Skeletal muscle satellite cell (primary cell): ENCODE data around the gene PGR. TPM values are rescaled to one million over a fixed set of nuclear protein-coding genes. Genes with fewer than 3 reads are reported as not detected.

Experiments
- H3K27me3 ChIP-seq: 2 replicates; pipeline ENCODE4 v1.7.0; 2013; ENCODE audit warnings: low read length; ENCODE audit not compliant: control insufficient read depth, insufficient read depth
- H3K36me3 ChIP-seq: 2 replicates; pipeline ENCODE4 v1.7.0; 2013; ENCODE audit warnings: mild to moderate bottlenecking, control low read depth, low read length; ENCODE audit not compliant: insufficient read depth
- H3K4me1 ChIP-seq: 2 replicates; pipeline ENCODE4 v1.7.0; 2013; ENCODE audit warnings: low read length; ENCODE audit not compliant: control insufficient read depth, insufficient read depth
- H3K4me2 ChIP-seq: 2 replicates; pipeline ENCODE4 v1.7.0; 2013; ENCODE audit warnings: mild to moderate bottlenecking, low read length
- H3K4me3 ChIP-seq: 2 replicates; pipeline ENCODE4 v1.7.0; 2013; ENCODE audit warnings: low read length
- H3K9ac ChIP-seq: 2 replicates; pipeline ENCODE4 v1.7.0; 2013; ENCODE audit warnings: mild to moderate bottlenecking, low read depth, low read length, moderate library complexity
- H3K9me3 ChIP-seq: replicated peaks from 2 replicates; pipeline ENCODE4 v1.7.0; 2013; ENCODE audit warnings: mild to moderate bottlenecking, control low read depth, low read length
- total RNA-seq: library from RNA; depleted of rRNA; stranded (reverse); fragments of >200 nt; gene quantifications from 2 replicates; pipeline ENCODE4 v1.2.3, GENCODE V29; 2012; rRNA removed

PGR gene
- under 0.01 TPM in 2 replicates for total RNA-seq

- peak within 1 kb of the TSS; percentile 80 for H3K4me2 ChIP-seq
- H3K27me3 ChIP-seq: peaks cover 69% of the 10 kb centered on the region
- H3K9me3 ChIP-seq: no peaks in the 10 kb centered on the region
- H3K4me1 ChIP-seq: peaks cover 19% of the 10 kb centered on the region
- H3K4me3 ChIP-seq: no peak within 1 kb of the TSS
- no peak within 1 kb of the TSS for H3K9ac ChIP-seq
- H3K36me3 ChIP-seq: no peaks in the 10 kb centered on the region
These were observed at the start of gene PGR for GRCh38 chr11:101129203-101129943. Gene PGR, minus strand, starts transcription at chr11:101129813. Its CDS starts 743 bp downstream, at chr11:101129070.

- H3K4me1 ChIP-seq: no peaks in the 10 kb centered on the region
- no peaks in the 10 kb centered on the region for H3K9me3 ChIP-seq
- no peak overlapping the region for H3K9ac ChIP-seq
- no peak overlapping the region for H3K4me2 ChIP-seq
- no peaks in the 10 kb centered on the region for H3K36me3 ChIP-seq
- H3K27me3 ChIP-seq: no peaks in the 10 kb centered on the region
- no peak overlapping the region for H3K4me3 ChIP-seq
These were observed 46.8 kb upstream of the PGR start for GRCh38 chr11:101176381-101176780.

GRCh38 chr11:101169944-101170343 lies 40.3 kb upstream of the PGR start:
- H3K4me1 ChIP-seq: no peaks in the 10 kb centered on the region
- H3K9ac ChIP-seq: no peak overlapping the region
- H3K4me2 ChIP-seq: no peak overlapping the region
- no peak overlapping the region for H3K4me3 ChIP-seq
- no peaks in the 10 kb centered on the region for H3K36me3 ChIP-seq
- H3K27me3 ChIP-seq: no peaks in the 10 kb centered on the region
- H3K9me3 ChIP-seq: no peaks in the 10 kb centered on the region

DNA sequence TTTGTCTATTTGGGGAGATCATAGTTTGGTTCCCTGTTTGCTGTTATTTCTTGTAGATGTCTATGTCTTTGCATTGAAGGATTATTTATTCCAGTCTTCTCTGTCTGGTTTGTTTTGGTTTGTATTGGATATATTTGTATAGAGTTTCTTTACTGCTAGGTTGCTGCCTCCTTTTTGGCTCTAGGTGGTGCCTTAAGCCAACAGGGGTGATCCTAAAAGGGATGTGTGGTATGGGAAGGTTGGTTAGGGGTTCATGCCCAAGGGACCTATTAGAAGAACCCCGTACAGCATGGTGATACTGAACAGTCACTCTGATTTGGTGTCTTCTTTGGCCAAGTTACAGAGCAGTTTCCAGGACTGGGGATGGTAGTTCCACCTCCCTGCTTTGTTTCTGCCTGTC lies 36.4 kb upstream of the PGR start:
- Histone ChIP-seq H3K27me3 (no peaks in the 10 kb centered on the region), H3K9ac (no peak overlapping the region), H3K4me1 (no peaks in the 10 kb centered on the region), H3K4me2 (no peak overlapping the region), H3K36me3 (no peaks in the 10 kb centered on the region), H3K4me3 (no peak overlapping the region), H3K9me3 (no peaks in the 10 kb centered on the region)

DNA sequence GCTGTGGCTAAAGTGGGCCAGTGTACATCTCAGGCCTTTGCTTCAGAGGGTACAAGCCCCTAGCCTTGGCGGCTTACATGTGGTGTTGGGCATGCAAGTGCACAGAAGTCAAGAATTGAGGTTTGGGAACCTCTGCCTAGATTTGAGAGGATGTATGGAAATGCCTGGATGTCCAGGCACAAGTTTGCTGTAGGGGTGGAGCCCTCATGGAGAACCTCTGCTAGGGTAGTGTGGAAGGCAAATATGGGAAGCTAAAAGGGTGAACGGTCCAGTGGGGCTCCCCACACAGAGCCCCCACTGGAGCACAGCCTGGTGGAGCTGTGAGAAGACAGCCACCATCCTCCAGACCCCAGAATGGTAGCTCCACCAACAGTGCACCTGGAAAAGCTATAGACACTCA lies 28.5 kb upstream of the PGR start:
- no peaks in the 10 kb centered on the region for H3K27me3 ChIP-seq
- H3K4me3 ChIP-seq: no peak overlapping the region
- H3K9ac ChIP-seq: no peak overlapping the region
- no peaks in the 10 kb centered on the region for H3K36me3 ChIP-seq
- H3K4me2 ChIP-seq: no peak overlapping the region
- H3K9me3 ChIP-seq: no peaks in the 10 kb centered on the region
- no peaks in the 10 kb centered on the region for H3K4me1 ChIP-seq

DNA sequence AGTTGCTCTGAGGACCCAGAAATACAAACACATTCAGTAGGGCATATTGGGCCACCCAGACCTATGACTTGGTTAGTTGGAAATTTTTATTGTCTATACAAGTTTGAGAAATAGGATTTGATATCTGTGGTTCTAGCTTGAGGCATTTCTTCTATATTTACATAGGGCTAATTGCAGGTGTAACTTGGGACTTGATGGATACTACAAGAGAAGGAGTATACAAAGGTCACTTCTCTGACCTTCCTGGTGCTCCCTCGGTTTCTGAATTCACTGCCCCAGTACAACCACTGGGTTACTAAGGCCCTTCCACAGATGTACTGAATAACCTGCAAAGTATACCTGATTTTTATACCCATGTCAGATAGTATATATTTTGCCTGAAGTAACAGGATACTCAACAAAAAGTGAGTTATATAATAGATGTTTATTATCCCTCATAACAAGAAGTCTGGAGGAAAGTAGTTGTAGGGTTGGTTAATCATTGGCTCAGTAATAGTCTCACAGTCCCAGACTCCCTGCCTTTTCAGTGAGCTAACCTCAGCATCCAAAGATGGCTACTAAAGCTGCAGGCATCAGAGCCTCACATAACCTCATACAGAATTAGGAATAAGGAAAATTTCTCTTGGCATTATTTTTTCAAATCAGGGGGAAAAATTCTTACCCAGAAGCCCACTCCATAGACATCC lies 8.8 kb upstream of the PGR start:
- H3K36me3 ChIP-seq: no peaks in the 10 kb centered on the region
- H3K4me2 ChIP-seq: no peak overlapping the region
- H3K27me3 ChIP-seq: no peaks in the 10 kb centered on the region
- H3K9me3 ChIP-seq: no peaks in the 10 kb centered on the region
- no peak overlapping the region for H3K4me3 ChIP-seq
- H3K9ac ChIP-seq: no peak overlapping the region
- no peaks in the 10 kb centered on the region for H3K4me1 ChIP-seq

- H3K27me3 ChIP-seq: peaks cover 43% of the 10 kb centered on the region
These were observed 3.6 kb upstream of the PGR start for GRCh38 chr11:101133190-101133589.

DNA sequence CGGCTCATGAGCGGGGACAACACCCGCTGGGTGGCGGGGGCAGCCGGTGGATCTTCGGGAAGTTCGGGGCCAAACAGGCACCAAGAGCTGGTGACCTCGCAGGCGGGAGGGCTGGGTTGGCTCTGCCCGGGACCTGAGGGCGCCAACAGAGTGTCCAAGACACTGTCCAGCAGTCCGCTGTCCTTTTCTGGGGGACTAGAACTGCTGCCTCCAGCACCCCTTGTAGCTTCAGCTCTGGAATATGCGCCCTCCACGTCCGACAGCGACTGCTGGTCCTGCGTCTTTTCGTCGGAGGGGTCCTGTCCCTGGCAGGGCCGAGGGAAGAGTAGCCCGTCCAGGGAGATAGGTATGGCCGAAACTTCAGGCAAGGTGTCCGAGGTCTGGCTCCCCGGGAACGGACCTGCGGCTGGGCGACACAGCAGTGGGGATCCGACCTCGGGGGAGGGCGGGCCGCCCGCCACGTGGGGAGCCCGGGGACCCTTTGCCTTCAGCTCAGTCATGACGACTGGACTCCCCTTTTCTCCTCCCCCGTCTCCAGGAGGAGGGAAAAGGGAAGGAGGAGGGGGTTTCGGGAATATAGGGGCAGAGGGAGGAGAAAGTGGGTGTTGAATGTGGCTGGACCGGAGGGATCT lies 926 bp downstream of the PGR start:
- Histone ChIP-seq H3K27me3 (peaks cover 70% of the 10 kb centered on the region), H3K9ac (no peak overlapping the region), H3K9me3 (no peaks in the 10 kb centered on the region), H3K4me3 (no peak overlapping the region), H3K36me3 (no peaks in the 10 kb centered on the region), H3K4me1 (peaks cover 19% of the 10 kb centered on the region), H3K4me2 (peak overlapping the region; percentile 80)

More at GRCh38 chr11:101133190-101133589, 3.6 kb upstream of the PGR start:
- no peaks in the 10 kb centered on the region for H3K9me3 ChIP-seq
- H3K4me3 ChIP-seq: no peak overlapping the region
- H3K4me2 ChIP-seq: no peak overlapping the region
- H3K4me1 ChIP-seq: peaks cover 5% of the 10 kb centered on the region
- H3K36me3 ChIP-seq: no peaks in the 10 kb centered on the region
- no peak overlapping the region for H3K9ac ChIP-seq

DNA sequence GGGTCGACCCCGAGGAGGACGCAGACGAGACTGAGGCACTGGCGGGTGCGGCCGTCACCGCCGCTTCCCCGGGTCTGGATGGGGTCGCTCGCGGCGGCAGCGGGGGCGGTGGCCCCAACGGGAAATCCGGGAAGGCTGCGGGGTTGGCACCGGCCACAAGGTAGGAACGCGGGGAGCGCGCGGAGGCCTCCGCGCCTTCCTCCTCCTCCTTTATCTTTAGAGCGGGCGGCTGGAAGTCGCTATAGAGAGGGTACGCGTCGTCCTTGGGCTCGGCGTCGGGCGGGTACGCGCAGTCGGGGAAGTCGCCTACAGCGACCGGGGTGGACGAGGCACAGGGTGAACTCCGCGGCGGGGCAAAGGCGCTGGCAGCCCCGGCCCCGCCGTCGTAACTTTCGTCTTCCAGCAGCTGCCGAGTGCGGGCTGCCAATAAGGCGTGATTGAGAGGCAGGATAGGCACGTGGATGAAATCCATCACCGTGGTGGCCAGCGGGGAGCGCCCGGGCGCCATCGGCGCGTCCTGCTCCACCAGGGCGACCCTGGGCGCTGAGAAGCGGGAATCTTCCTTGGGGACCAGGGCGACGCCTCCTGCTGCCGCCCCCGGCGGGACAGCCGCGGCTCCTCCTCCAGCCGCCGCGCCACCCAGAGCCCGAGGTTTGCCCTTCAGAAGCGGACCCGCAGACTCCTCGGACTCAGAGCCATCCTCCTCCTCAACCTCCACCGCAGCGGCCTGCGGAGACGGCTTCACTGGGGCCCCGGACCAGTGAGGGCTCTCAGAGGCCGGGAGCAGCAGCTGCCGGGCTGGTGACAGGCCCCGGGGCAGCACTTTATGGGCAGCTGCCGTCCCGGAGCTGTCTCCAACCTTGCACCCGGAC lies 1.7 kb downstream of the PGR start:
- Histone ChIP-seq H3K9ac (no peak overlapping the region), H3K9me3 (no peaks in the 10 kb centered on the region), H3K4me1 (peaks cover 19% of the 10 kb centered on the region), H3K27me3 (peaks cover 75% of the 10 kb centered on the region), H3K4me2 (peak overlapping the region; percentile 80), H3K36me3 (no peaks in the 10 kb centered on the region), H3K4me3 (peak overlapping the region; percentile 60)

GRCh38 chr11:101127197-101127698 lies 2.4 kb downstream of the PGR start:
- Histone ChIP-seq H3K36me3 (no peaks in the 10 kb centered on the region), H3K4me1 (peaks cover 19% of the 10 kb centered on the region), H3K27me3 (peaks cover 72% of the 10 kb centered on the region), H3K9me3 (no peaks in the 10 kb centered on the region), H3K9ac (no peak overlapping the region), H3K4me3 (peak overlapping the region; percentile 60), H3K4me2 (peak overlapping the region; percentile 80)
